ENCODE results near the gene EFHD2. TPM values are rescaled to one million over a fixed set of nuclear protein-coding genes. Genes with fewer than 3 reads are reported as not detected.
"Not testable (repeated sequence)": the region's sequence is repeated elsewhere in the genome, so short reads cannot be mapped to it uniquely, and the experiment has no call there.

The EFHD2 gene
- polyA plus RNA-seq, 1 donor from 2014 or later: 10.3 TPM

- no peaks in the 10 kb centered on the region for H3K79me2 ChIP-seq (replicated peaks; ENCODE audit: insufficient read depth, low read length)
- no peak overlapping the region for H2AFZ ChIP-seq (ENCODE audit: low read depth, low read length)
- H3K27me3 ChIP-seq (ENCODE audit: insufficient read depth, low read depth, low read length): no peaks in the 10 kb centered on the region
- no peak overlapping the region for H3K9ac ChIP-seq (ENCODE audit: low read length)
- TF ChIP-seq TAF1 (IDR thresholded peaks at IDR 0.05; ENCODE audit: low read depth) (no peak), EZH2 (IDR thresholded peaks at IDR 0.05; ENCODE audit: borderline replicate concordance, insufficient read depth, low read length, poor library complexity, severe bottlenecking) (no peak), EP300 (conservative IDR thresholded peaks at IDR 0.05; ENCODE audit: poor library complexity, severe bottlenecking) (no peak), POLR2AphosphoS5 (IDR thresholded peaks at IDR 0.05) (no peak), REST (IDR thresholded peaks at IDR 0.05; ENCODE audit: borderline replicate concordance) (no peak)
- H3K27ac ChIP-seq (ENCODE audit: low read length): no peak overlapping the region
- no peak overlapping the region for H3K4me3 ChIP-seq (ENCODE audit: low read length)
- H3K4me2 ChIP-seq (ENCODE audit: low read length): no peak overlapping the region
- H3K9me2 ChIP-seq (ENCODE audit: insufficient read depth, low read length): no peaks in the 10 kb centered on the region
- H4K20me1 ChIP-seq (ENCODE audit: insufficient read depth): no peaks in the 10 kb centered on the region
- H3K36me3 ChIP-seq (ENCODE audit: insufficient read depth, low read length): no peaks in the 10 kb centered on the region
- H3K9me3 ChIP-seq (ENCODE audit: low read length): no peaks in the 10 kb centered on the region
- H3F3A ChIP-seq (ENCODE audit: insufficient read depth, low read length, poor library complexity, severe bottlenecking): no peaks in the 10 kb centered on the region
These were observed 17.6 kb downstream of the EFHD2 start for GRCh38 chr1:15427280-15427666.

- H4K20me1 ChIP-seq (ENCODE audit: insufficient read depth); H3K27ac ChIP-seq (ENCODE audit: low read length); H3K9me2 ChIP-seq (ENCODE audit: insufficient read depth, low read length): not testable (repeated sequence)
These were observed 18.6 kb downstream of the EFHD2 start for GRCh38 chr1:15428252-15428651.

GRCh38 chr1:15428815-15429435, 19.2 kb downstream of the EFHD2 start:
- Histone ChIP-seq H2AFZ (ENCODE audit: low read depth, low read length) (no peak overlapping the region), H3K79me2 (replicated peaks; ENCODE audit: insufficient read depth, low read length) (no peaks in the 10 kb centered on the region), H3F3A (ENCODE audit: insufficient read depth, low read length, poor library complexity, severe bottlenecking) (no peaks in the 10 kb centered on the region), H3K4me2 (ENCODE audit: low read length) (no peak overlapping the region), H3K36me3 (ENCODE audit: insufficient read depth, low read length) (no peaks in the 10 kb centered on the region), H3K27me3 (ENCODE audit: insufficient read depth, low read depth, low read length) (no peaks in the 10 kb centered on the region), H4K20me1 (ENCODE audit: insufficient read depth) (no peaks in the 10 kb centered on the region), H3K9me2 (ENCODE audit: insufficient read depth, low read length) (no peaks in the 10 kb centered on the region), H3K9me3 (ENCODE audit: low read length) (no peaks in the 10 kb centered on the region), H3K4me3 (ENCODE audit: low read length) (no peak overlapping the region), H3K27ac (ENCODE audit: low read length) (no peak overlapping the region), H3K9ac (ENCODE audit: low read length) (no peak overlapping the region)
- TF ChIP-seq REST (IDR thresholded peaks at IDR 0.05; ENCODE audit: borderline replicate concordance) (no peak), EZH2 (IDR thresholded peaks at IDR 0.05; ENCODE audit: borderline replicate concordance, insufficient read depth, low read length, poor library complexity, severe bottlenecking) (no peak), POLR2AphosphoS5 (IDR thresholded peaks at IDR 0.05) (no peak), RAD21 (conservative IDR thresholded peaks at IDR 0.05) (no peak)

More at GRCh38 chr1:15428252-15428651, 18.6 kb downstream of the EFHD2 start:
- not testable (repeated sequence) for H3K27me3 ChIP-seq (ENCODE audit: insufficient read depth, low read depth, low read length); H3K36me3 ChIP-seq (ENCODE audit: insufficient read depth, low read length); H3K9ac ChIP-seq (ENCODE audit: low read length); H2AFZ ChIP-seq (ENCODE audit: low read depth, low read length); H3K4me2 ChIP-seq (ENCODE audit: low read length); H3K4me3 ChIP-seq (ENCODE audit: low read length); H3K79me2 ChIP-seq (replicated peaks; ENCODE audit: insufficient read depth, low read length); H3F3A ChIP-seq (ENCODE audit: insufficient read depth, low read length, poor library complexity, severe bottlenecking); H3K9me3 ChIP-seq (ENCODE audit: low read length)

Data from neural cell (in vitro differentiated cells).